Panc1 (cell line): ENCODE data around the gene ABLIM2.

Experiments
- CTCF ChIP-seq: fragments of 450-650 bp; IDR thresholded peaks from 2 replicates; pipeline ENCODE4 v1.5.1; 2017; ENCODE audit warnings: mild to moderate bottlenecking
- POLR2AphosphoS5 ChIP-seq: IDR thresholded peaks from 2 replicates; pipeline ENCODE4 v1.6.1; 2012; ENCODE audit warnings: mild to moderate bottlenecking, low read depth, low read length, moderate library complexity
- REST ChIP-seq, 2 experiments: IDR thresholded peaks; 2 replicates each; pipeline ENCODE4 v1.6.1; 2011 to 2012; ENCODE audit warnings: low read depth in 2 of 2, control low read depth in 1 of 2, low read length in 1 of 2, mild to moderate bottlenecking in 1 of 2, moderate library complexity in 1 of 2; ENCODE audit not compliant: insufficient read depth in 1 of 2
- SIN3A ChIP-seq: IDR thresholded peaks from 2 replicates; pipeline ENCODE4 v1.6.1; 2012; ENCODE audit warnings: low read depth, mild to moderate bottlenecking, low read length, moderate library complexity, borderline replicate concordance; ENCODE audit not compliant: insufficient read depth
- TCF7L2 ChIP-seq: IDR thresholded peaks from 2 replicates; pipeline ENCODE4 v1.6.1; 2011; ENCODE audit warnings: mild to moderate bottlenecking, low read depth, low read length, inconsistent platforms

- no peak for TF ChIP-seq REST (IDR thresholded peaks at IDR 0.05; ENCODE audit: insufficient read depth in 1 of 2, low read depth in 2 of 2, low read length in 1 of 2)
- no peak for TF ChIP-seq CTCF
- no peak for TF ChIP-seq POLR2AphosphoS5
- TF ChIP-seq SIN3A: no peak
- TF ChIP-seq TCF7L2: no peak
Observed at GRCh38 chr4:8078610-8079015, 80.0 kb downstream of the ABLIM2 start.
